Caco-2 (cell line): Measurements from ENCODE around the gene BEST4. TPM values are rescaled to one million over a fixed set of nuclear protein-coding genes. Genes with fewer than 3 reads are reported as not detected.
"Not testable (repeated sequence)": the region's sequence is repeated elsewhere in the genome, so short reads cannot be mapped to it uniquely, and the experiment has no call there.

Experiments used
- BruUV-seq: library from RNA; stranded (reverse); fragments of 400-500 nt; replicated peaks from 2 replicates; lab custom pipeline; 2021; lab: Mats Ljungman, UMichigan
- CTCF ChIA-PET: fragments of 300-600 bp; sonication (Branson Sonifier 250); formaldehyde crosslinking; loops from one replicate; lab custom pipeline; 2022; ENCODE audit warnings: antibody characterized with exemption; lab: Charles Lee
- POLR2A ChIA-PET: fragments of 300-600 bp; sonication (Branson Sonifier 250); formaldehyde crosslinking; loops from one replicate; lab custom pipeline; 2022; ENCODE audit warnings: antibody characterized with exemption; lab: Charles Lee
- DNase-seq, 2 experiments: peaks; one replicate each; pipeline versions ENCODE4 v3.0.0 to v3.0.0-alpha.2; 2020 to 2022
- H3K27me3 ChIP-seq: replicated peaks from 2 replicates; pipeline ENCODE4 v1.6.0; 2011; ENCODE audit warnings: low read length; ENCODE audit not compliant: control insufficient read depth, insufficient read depth
- H3K36me3 ChIP-seq: 2 replicates; pipeline ENCODE4 v1.5.1; 2011; ENCODE audit warnings: low read length; ENCODE audit not compliant: control insufficient read depth, insufficient read depth
- H3K4me1 ChIP-seq: fragments of 250-450 bp; sonication (Bioruptor Pico); 2 replicates; pipeline ENCODE4 v1.5.1; 2020; ENCODE audit warnings: mild to moderate bottlenecking
- H3K4me3 ChIP-seq: 2 replicates; pipeline ENCODE4 v1.5.1; 2011; ENCODE audit warnings: low read depth, mild to moderate bottlenecking, control low read depth, low read length
- H3K9me3 ChIP-seq: fragments of 250-450 bp; sonication (Bioruptor Pico); 2 replicates; pipeline ENCODE4 v1.5.1; 2020; ENCODE audit warnings: mild to moderate bottlenecking, moderate library complexity
- H3K27ac Mint-ChIP-seq: one replicate; pipeline ENCODE4 v1.8.0; 2022; ENCODE audit warnings: mixed read lengths; ENCODE audit not compliant: unreplicated experiment
- H3K27me3 Mint-ChIP-seq: one replicate; pipeline ENCODE4 v1.8.0; 2022; ENCODE audit warnings: mixed read lengths; ENCODE audit not compliant: insufficient read depth, unreplicated experiment
- H3K36me3 Mint-ChIP-seq: one replicate; pipeline ENCODE4 v1.8.0; 2022; ENCODE audit warnings: mild to moderate bottlenecking, mixed read lengths; ENCODE audit not compliant: insufficient read depth, unreplicated experiment
- H3K4me1 Mint-ChIP-seq: one replicate; pipeline ENCODE4 v1.8.0; 2022; ENCODE audit warnings: low read depth, mixed read lengths; ENCODE audit not compliant: unreplicated experiment
- H3K4me3 Mint-ChIP-seq: one replicate; pipeline ENCODE4 v1.8.0; 2022; ENCODE audit warnings: mild to moderate bottlenecking, moderate library complexity, mixed read lengths; ENCODE audit not compliant: unreplicated experiment
- H3K9me3 Mint-ChIP-seq: one replicate; pipeline ENCODE4 v1.8.0; 2022; ENCODE audit warnings: mixed read lengths; ENCODE audit not compliant: unreplicated experiment
- intact Hi-C: fragments of 100-400 bp; cut with micrococcal nuclease; formaldehyde crosslinking; loops from one replicate; pipeline ENCODE4 v1.10.0; 2022; ENCODE audit not compliant: unreplicated experiment
- total RNA-seq: library from RNA; stranded (reverse); gene quantifications from 2 replicates; pipeline ENCODE4 v1.2.3, GENCODE V29; 2022
- TF ChIP-seq, protein P1 (sequence below), 2 experiments: fragments of 200-600 bp in 1 of 2; IDR thresholded peaks; 1 replicate in 1 of 2; 2 replicates in 1 of 2; pipeline versions ENCODE4 v1.5.1 to v1.8.0; 2011 to 2022; ENCODE audit warnings: antibody characterized with exemption in 1 of 2, control low read depth in 1 of 2, inconsistent platforms in 1 of 2, low read depth in 1 of 2, low read length in 1 of 2, mild to moderate bottlenecking in 1 of 2, moderate library complexity in 1 of 2; ENCODE audit not compliant: insufficient read depth in 1 of 2, severe bottlenecking in 1 of 2, unreplicated experiment in 1 of 2

The BEST4 gene
- total RNA-seq, 1 experiment from 2014 or later = not detected

DNA sequence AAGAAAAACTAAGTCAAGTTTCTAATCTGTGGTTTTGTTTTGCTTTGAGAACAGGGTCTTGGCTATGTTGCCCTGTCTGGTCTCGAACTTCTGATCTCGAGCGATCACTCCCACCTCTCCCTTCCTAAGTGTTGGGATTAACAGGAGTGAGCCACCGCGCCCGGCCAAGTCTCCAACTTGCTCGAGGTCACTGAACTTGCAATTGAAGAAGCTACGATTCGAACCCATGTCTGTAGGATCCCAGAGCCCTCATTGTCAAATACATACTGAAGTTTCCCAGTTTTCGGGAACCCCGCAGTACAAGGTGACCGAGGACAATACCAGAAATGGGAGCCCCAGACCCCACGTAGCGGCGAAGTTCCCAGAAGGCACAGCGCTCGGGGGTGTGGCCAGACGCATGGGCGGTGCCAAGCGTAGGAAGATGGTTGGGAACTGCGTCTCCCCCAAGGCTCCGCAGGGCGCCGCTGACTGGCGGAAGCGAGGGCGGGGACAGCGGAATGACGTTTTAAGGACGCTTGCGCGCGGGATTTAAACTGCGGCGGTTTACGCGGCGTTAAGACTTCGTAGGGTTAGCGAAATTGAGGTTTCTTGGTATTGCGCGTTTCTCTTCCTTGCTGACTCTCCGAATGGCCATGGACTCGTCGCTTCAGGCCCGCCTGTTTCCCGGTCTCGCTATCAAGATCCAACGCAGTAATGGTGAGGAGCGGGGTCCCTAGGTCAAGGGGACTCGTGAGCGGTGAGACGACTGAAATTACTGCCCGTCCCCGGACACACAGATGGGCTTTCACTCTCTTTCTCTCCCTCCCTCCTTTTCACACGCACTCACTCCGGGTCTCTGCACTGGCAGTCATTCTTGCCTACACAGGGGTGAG lies 48.4 kb downstream of the BEST4 start, which contains the start of gene KIF2C:
Gene KIF2C, plus strand, starts transcription at position 531 of the 872 bp plus-strand sequence. Its CDS starts 96 bp downstream, at position 627.
- Mint-ChIP-seq H3K9me3 (peaks cover 9% of the 10 kb centered on the region), H3K27me3 (no peaks in the 10 kb centered on the region), H3K4me3 (peak within 1 kb of the TSS; percentile 99), H3K4me1 (no peaks in the 10 kb centered on the region), H3K36me3 (peaks cover 52% of the 10 kb centered on the region), H3K27ac (peak within 1 kb of the TSS; percentile 97)
- Histone ChIP-seq H3K4me3 (peak within 1 kb of the TSS; percentile 65), H3K4me1 (no peaks in the 10 kb centered on the region), H3K27me3 (no peaks in the 10 kb centered on the region), H3K36me3 (no peaks in the 10 kb centered on the region), H3K9me3 (no peaks in the 10 kb centered on the region)
- intact Hi-C loops = loop anchor here (1.0 kb wide), 1 partner anchor 8 kb away; the partner anchor contains the start of gene RNU5D-1
- BruUV-seq = no TSS peak
- CTCF ChIA-PET = no interaction called here
- POLR2A ChIA-PET = interaction anchor here (0.9 to 1.3 kb wide), 2 partner anchors 9 kb away, joined by 3 to 12 read pairs; partner anchors contain the start of gene RNU5D-1
- TF ChIP-seq, protein P1, sequence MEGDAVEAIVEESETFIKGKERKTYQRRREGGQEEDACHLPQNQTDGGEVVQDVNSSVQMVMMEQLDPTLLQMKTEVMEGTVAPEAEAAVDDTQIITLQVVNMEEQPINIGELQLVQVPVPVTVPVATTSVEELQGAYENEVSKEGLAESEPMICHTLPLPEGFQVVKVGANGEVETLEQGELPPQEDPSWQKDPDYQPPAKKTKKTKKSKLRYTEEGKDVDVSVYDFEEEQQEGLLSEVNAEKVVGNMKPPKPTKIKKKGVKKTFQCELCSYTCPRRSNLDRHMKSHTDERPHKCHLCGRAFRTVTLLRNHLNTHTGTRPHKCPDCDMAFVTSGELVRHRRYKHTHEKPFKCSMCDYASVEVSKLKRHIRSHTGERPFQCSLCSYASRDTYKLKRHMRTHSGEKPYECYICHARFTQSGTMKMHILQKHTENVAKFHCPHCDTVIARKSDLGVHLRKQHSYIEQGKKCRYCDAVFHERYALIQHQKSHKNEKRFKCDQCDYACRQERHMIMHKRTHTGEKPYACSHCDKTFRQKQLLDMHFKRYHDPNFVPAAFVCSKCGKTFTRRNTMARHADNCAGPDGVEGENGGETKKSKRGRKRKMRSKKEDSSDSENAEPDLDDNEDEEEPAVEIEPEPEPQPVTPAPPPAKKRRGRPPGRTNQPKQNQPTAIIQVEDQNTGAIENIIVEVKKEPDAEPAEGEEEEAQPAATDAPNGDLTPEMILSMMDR (IDR thresholded peaks at IDR 0.05; ENCODE audit: insufficient read depth in 1 of 2, low read depth in 1 of 2, low read length in 1 of 2, severe bottlenecking in 1 of 2, unreplicated experiment in 1 of 2) = no peak
- DNase-seq = peak; percentile 95

DNA sequence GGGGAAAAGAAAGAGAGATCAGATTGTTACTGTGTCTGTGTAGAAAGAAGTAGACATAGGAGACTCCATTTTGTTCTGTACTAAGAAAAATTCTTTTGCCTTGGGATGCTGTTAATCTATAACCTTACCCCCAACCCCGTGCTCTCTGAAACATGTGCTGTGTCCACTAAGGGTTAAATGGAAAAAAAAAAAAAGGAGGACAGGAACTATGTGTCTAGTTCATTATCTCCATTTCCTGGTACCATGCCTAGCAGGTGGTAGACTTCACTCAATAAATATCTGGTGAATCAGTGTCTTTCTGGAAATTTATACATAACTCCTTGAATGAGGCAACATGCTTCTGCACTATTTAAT lies 49.0 kb downstream of the BEST4 start:
- POLR2A ChIA-PET = not testable (repeated sequence)

DNA sequence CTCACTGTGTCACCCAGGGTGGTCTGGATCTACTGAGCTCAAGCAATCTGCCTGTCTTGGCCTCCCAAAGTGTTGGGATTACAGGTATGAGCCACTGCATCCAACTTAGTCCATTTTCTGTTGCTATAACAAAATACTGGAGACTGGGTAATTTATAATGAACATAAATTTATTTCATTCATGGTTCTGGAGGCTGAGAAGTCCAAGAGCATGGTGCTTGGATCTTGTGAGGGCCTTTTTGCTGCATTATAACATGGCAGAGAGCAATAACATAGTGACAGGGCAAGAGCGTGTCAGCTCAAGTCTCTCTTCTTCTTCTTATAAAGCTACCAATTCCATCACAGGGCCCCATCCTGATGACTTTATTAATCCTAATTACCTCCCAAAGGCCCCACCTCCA lies 52.0 kb downstream of the BEST4 start:
- no peaks in the 10 kb centered on the region for H3K9me3 ChIP-seq
- no peaks in the 10 kb centered on the region for H3K27me3 ChIP-seq
- Mint-ChIP-seq H3K27me3 (no peaks in the 10 kb centered on the region), H3K4me1 (no peaks in the 10 kb centered on the region), H3K4me3 (no peak overlapping the region), H3K27ac (no peak overlapping the region), H3K9me3 (peaks cover 9% of the 10 kb centered on the region), H3K36me3 (peaks cover 27% of the 10 kb centered on the region)
- no peaks in the 10 kb centered on the region for H3K4me1 ChIP-seq
- POLR2A ChIA-PET = interaction anchor here (0.6 kb wide), 1 partner anchor 15 kb away, joined by 7 read pairs; no protein-coding TSS in a partner anchor
- TF ChIP-seq, protein P1 (IDR thresholded peaks at IDR 0.05; ENCODE audit: insufficient read depth in 1 of 2, low read depth in 1 of 2, low read length in 1 of 2, severe bottlenecking in 1 of 2, unreplicated experiment in 1 of 2) = no peak
- DNase-seq = no peak
- intact Hi-C loops = no loop called here
- no peak overlapping the region for H3K4me3 ChIP-seq
- no TSS peak for BruUV-seq
- CTCF ChIA-PET = no interaction called here
- H3K36me3 ChIP-seq = no peaks in the 10 kb centered on the region

More for the DNA sequence above, 49.0 kb downstream of the BEST4 start:
- H3K27me3 ChIP-seq, DNase-seq, H3K9me3 Mint-ChIP-seq, H3K9me3 ChIP-seq, H3K4me1 Mint-ChIP-seq, H3K27me3 Mint-ChIP-seq, CTCF ChIA-PET, H3K36me3 ChIP-seq, H3K4me1 ChIP-seq: not testable (repeated sequence)
- H3K4me3 ChIP-seq = peak overlapping the region; percentile 36
- TSS peak; percentile 99 for BruUV-seq
- H3K4me3 Mint-ChIP-seq = peak overlapping the region; percentile 99
- H3K36me3 Mint-ChIP-seq = peaks cover 46% of the 10 kb centered on the region
- peak overlapping the region; percentile 97 for H3K27ac Mint-ChIP-seq
- intact Hi-C loops = loop anchor here (1.0 kb wide), 1 partner anchor 8 kb away; the partner anchor contains the start of gene RNU5D-1
